HepG2 (cell line): ENCODE results near the gene DLG1. TPM values are rescaled to one million over a fixed set of nuclear protein-coding genes. Genes with fewer than 3 reads are reported as not detected.

Experiments
- CHD4 ChIP-seq: fragments of 200-600 bp; sonication (generic); IDR thresholded peaks from 2 replicates; pipeline ENCODE4 v1.7.0; 2017; ENCODE audit warnings: mild to moderate bottlenecking, low read length, borderline replicate concordance
- SMAD3 ChIP-seq: sonication (generic); formaldehyde crosslinking; IDR thresholded peaks from 2 replicates; pipeline ENCODE4 v1.4.0; 2020; ENCODE audit warnings: missing genetic modification reagents
- TBX3 ChIP-seq: fragments of 450-650 bp; IDR thresholded peaks from 2 replicates; pipeline ENCODE4 v1.6.1; 2017; ENCODE audit warnings: antibody characterized with exemption, mild to moderate bottlenecking, inconsistent platforms, borderline replicate concordance
- TCF12 ChIP-seq, 2 experiments: fragments of 450-650 bp in 1 of 2; sonication (generic) in 1 of 2; formaldehyde crosslinking in 1 of 2; IDR thresholded peaks; 2 replicates each; pipeline versions ENCODE4 v1.6.1 to v1.8.0; 2017 to 2022; ENCODE audit warnings: antibody characterized with exemption in 1 of 2, mild to moderate bottlenecking in 1 of 2, missing genetic modification reagents in 1 of 2, moderate library complexity in 1 of 2
- ZNF232 ChIP-seq: sonication (generic); formaldehyde crosslinking; IDR thresholded peaks from 2 replicates; pipeline ENCODE4 v1.4.0; 2020; ENCODE audit warnings: missing genetic modification reagents, borderline replicate concordance
- ZNF501 ChIP-seq: sonication (generic); formaldehyde crosslinking; IDR thresholded peaks from 2 replicates; pipeline ENCODE4 v1.5.1; 2020; ENCODE audit warnings: mild to moderate bottlenecking, moderate library complexity, missing genetic modification reagents
- ZNF530 ChIP-seq: sonication (generic); formaldehyde crosslinking; IDR thresholded peaks from 2 replicates; pipeline ENCODE4 v1.5.0; 2020; ENCODE audit warnings: low read depth, mild to moderate bottlenecking, missing genetic modification reagents
- polyA plus RNA-seq, 8 experiments: library from polyadenylated mRNA; depleted of rRNA in 3 of 8; stranded (reverse) in 7 of 8; unstranded in 1 of 8; fragments of >200 nt; fragmentation: Illumina TruSeq in 4 of 8; extraction: Trizol in 4 of 8; gene quantifications; 2 replicates each; pipeline versions ENCODE4 v1.2.1 to v1.2.3, GENCODE V29; 2011 to 2016; ENCODE audit warnings: low read depth in 4 of 8, missing spikeins in 1 of 8, mixed read lengths in 1 of 8; ENCODE audit not compliant: insufficient read depth in 1 of 8
- total RNA-seq, 5 experiments: library from RNA; depleted of rRNA; stranded (reverse); fragments of >200 nt; fragmentation: Illumina TruSeq; extraction: Trizol; gene quantifications; 2 replicates each; pipeline ENCODE4 v1.2.3, GENCODE V29; 2016; ENCODE audit warnings: low read depth in 1 of 5
- TF ChIP-seq, protein P1 (sequence below): sonication (generic); formaldehyde crosslinking; IDR thresholded peaks from 2 replicates; pipeline ENCODE4 v1.5.1; 2020; ENCODE audit warnings: mild to moderate bottlenecking, missing genetic modification reagents
- TF ChIP-seq, protein P2 (sequence below): IDR thresholded peaks from 2 replicates; pipeline ENCODE4 v1.6.1; 2016; ENCODE audit warnings: mild to moderate bottlenecking
- TF ChIP-seq, protein P3 (sequence below): sonication (generic); formaldehyde crosslinking; conservative IDR thresholded peaks from 2 replicates; pipeline ENCODE4 v1.4.0; 2020; ENCODE audit warnings: missing genetic modification reagents

The DLG1 gene
- total and polyA plus RNA-seq, 2 of the 13 experiments (the other 11 are each of a cell fraction or from before 2014, with no cell fraction given) = 30.5 to 104 TPM

DNA sequence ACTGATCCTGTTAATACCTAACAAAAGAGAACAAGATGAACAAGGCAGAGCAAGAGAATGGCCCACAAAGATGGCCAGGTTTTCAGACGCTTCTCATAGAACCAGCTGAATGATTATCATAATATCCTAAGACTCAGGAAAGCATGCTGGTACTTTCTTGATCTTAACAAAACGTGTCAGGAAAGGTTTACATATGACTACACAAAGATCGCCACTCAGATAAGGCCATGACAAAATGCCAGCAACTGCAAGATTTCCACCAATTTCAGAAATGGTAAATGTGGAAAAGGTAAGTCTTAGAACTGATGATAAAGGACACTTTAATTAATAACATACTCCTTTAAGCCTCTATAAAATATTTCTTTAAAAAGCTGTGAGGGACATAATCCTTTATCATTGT, 108.8 kb downstream of the DLG1 start (continued):
- TF ChIP-seq, protein P1, sequence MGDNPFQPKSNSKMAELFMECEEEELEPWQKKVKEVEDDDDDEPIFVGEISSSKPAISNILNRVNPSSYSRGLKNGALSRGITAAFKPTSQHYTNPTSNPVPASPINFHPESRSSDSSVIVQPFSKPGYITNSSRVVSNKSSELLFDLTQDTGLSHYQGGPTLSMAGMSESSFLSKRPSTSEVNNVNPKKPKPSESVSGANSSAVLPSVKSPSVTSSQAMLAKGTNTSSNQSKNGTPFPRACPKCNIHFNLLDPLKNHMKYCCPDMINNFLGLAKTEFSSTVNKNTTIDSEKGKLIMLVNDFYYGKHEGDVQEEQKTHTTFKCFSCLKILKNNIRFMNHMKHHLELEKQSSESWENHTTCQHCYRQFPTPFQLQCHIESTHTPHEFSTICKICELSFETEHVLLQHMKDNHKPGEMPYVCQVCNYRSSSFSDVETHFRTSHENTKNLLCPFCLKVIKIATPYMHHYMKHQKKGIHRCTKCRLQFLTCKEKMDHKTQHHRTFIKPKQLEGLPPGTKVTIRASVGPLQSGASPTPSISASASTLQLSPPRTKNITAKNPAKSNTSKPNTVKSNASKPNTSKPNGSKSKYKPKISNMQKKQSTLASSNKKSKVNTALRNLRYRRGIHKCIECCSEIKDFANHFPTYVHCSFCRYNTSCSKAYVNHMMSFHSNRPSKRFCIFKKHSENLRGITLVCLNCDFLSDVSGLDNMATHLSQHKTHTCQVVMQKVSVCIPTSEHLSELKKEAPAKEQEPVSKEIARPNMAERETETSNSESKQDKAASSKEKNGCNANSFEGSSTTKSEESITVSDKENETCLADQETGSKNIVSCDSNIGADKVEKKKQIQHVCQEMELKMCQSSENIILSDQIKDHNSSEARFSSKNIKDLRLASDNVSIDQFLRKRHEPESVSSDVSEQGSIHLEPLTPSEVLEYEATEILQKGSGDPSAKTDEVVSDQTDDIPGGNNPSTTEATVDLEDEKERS = no peak
- TF ChIP-seq ZNF530 (CRISPR knock-in tag) = no peak
- no peak for TF ChIP-seq TCF12 (IDR thresholded peaks at IDR 0.05)
- no peak for TF ChIP-seq TCF12 (CRISPR knock-in tag; IDR thresholded peaks at IDR 0.05)
- TF ChIP-seq, protein P2, sequence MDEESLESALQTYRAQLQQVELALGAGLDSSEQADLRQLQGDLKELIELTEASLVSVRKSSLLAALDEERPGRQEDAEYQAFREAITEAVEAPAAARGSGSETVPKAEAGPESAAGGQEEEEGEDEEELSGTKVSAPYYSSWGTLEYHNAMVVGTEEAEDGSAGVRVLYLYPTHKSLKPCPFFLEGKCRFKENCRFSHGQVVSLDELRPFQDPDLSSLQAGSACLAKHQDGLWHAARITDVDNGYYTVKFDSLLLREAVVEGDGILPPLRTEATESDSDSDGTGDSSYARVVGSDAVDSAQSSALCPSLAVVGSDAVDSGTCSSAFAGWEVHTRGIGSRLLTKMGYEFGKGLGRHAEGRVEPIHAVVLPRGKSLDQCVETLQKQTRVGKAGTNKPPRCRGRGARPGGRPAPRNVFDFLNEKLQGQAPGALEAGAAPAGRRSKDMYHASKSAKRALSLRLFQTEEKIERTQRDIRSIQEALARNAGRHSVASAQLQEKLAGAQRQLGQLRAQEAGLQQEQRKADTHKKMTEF (CRISPR knock-in tag) = no peak
- TF ChIP-seq, protein P3, sequence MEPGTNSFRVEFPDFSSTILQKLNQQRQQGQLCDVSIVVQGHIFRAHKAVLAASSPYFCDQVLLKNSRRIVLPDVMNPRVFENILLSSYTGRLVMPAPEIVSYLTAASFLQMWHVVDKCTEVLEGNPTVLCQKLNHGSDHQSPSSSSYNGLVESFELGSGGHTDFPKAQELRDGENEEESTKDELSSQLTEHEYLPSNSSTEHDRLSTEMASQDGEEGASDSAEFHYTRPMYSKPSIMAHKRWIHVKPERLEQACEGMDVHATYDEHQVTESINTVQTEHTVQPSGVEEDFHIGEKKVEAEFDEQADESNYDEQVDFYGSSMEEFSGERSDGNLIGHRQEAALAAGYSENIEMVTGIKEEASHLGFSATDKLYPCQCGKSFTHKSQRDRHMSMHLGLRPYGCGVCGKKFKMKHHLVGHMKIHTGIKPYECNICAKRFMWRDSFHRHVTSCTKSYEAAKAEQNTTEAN = no peak
- TF ChIP-seq CHD4 = no peak
- no peak for TF ChIP-seq ZNF232
- no peak for TF ChIP-seq SMAD3 (CRISPR knock-in tag)
- no peak for TF ChIP-seq ZNF501
- no peak for TF ChIP-seq TBX3
